GM12865 (cell line): Measurements from ENCODE around the gene RNASE2.
"Not testable (repeated sequence)": the region's sequence is repeated elsewhere in the genome, so short reads cannot be mapped to it uniquely, and the experiment has no call there.

Experiments used
- DNase-seq: peaks from one replicate; pipeline ENCODE4 v3.0.0; 2010; ENCODE audit warnings: low read depth
- H3K4me3 ChIP-seq: 2 replicates; pipeline ENCODE4 v1.5.1; 2011; ENCODE audit warnings: mild to moderate bottlenecking, low read depth, low read length, control low read depth
- CTCF ChIP-seq: IDR thresholded peaks from 2 replicates; pipeline ENCODE4 v1.5.1; 2011; ENCODE audit warnings: low read length, control low read depth, low read depth, inconsistent platforms; ENCODE audit not compliant: insufficient read depth; ENCODE audit errors: missing control alignments

RNASE2 gene

GRCh38 chr14:20976291-20976690 is 21.0 kb downstream of the RNASE2 start:
- no peak for TF ChIP-seq CTCF
- H3K4me3 ChIP-seq = no peak overlapping the region
- no peak for DNase-seq

DNA sequence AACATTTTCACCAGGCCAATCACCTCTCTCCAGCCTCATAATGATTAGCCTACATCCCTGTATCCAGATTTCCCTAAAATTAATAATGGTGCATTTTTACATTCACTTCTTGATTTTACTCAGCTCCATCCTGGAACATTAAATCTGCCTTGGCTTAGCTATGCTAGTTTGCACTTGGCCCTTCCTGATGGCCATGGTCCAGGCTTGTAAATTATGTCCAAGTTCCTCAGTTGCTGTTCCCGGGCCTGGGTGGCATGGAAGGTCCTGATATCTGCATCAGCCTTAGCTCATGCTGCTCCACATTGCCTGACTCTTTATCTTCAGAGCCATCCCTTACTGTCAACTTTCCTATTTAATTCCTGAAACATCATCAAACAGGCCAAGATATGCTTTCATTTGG is 23.4 kb downstream of the RNASE2 start:
- no peak for DNase-seq
- TF ChIP-seq CTCF = no peak
- no peak overlapping the region for H3K4me3 ChIP-seq

DNA sequence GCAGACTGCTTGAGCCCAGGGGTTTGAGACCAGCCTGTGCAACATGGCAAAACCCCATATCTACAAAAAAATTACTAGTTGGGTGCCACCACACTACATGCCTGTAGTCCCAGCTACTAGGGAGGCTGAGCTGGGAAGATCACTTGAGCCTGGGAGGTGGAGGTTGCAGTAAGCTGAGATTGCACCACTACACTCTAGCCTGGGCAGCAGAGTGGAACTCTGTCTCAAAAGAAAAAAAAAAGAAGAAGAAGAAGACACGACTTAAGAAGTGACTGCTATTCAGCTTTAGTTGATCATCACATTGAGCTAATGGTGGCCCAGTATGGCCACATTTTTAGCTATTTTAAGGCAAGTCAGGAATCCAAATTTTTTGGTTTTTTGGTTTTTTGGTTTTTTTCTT is 25.6 kb downstream of the RNASE2 start:
- no peak for TF ChIP-seq CTCF
- no peak for DNase-seq
- H3K4me3 ChIP-seq = no peak overlapping the region

DNA sequence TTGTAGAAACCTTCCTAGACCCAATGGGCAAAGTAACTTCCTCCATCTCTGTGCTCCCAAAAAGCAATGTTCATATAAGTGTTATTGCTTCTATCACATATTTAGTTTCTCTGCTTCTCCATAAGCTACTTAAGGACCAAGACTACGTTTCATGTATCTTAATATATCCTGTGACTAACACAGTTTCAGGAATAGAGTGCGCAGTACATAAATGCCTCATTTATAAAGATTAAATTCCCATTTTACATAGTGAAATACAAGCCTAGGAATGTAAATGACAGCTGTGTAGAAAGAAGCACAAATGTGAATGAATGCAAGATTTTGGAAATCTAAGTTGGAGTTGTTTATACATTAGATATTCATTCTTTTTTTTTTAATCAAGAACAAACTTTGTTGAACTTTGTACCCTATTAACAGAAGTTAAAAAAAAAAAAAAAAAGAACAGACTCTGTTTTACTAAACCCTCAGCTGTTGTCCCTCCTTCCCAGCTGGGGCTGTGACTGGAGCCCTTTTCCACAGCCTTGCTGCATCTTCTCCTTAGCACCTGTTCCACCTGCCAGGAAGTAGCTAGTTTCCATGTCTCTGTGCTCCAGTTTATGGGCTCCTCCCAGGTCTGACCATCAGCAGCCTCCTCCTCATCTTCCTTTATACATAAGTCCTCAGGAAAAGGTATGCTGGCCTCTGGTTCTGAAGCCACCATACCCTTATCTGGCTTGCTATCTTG is 27.5 kb downstream of the RNASE2 start:
- DNase-seq = no peak
- no peak for TF ChIP-seq CTCF
- H3K4me3 ChIP-seq = no peak overlapping the region

DNA sequence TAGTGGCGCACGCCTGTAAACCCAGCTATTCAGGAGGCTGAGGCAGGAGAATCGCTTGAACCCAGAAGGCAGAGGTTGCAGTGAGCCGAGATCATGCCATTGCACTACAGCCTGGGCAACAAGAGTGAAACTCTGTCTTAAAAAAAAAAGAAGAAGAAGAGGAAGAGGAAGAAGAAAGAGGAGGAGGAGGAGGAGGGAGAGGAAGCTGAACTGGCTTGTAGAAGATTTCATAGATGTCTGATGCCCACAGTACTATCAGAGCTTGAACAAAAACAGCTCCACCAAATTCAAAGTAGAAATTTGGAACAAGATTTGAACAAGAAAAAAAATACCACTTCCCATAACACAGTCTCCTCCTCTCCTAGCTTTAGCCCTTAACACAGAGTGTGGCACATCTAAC is 30.4 kb downstream of the RNASE2 start:
- not testable (repeated sequence) for H3K4me3 ChIP-seq, DNase-seq

GRCh38 chr14:20986811-20987210 is 31.5 kb downstream of the RNASE2 start:
- no peak overlapping the region for H3K4me3 ChIP-seq
- no peak for TF ChIP-seq CTCF
- DNase-seq = no peak

DNA sequence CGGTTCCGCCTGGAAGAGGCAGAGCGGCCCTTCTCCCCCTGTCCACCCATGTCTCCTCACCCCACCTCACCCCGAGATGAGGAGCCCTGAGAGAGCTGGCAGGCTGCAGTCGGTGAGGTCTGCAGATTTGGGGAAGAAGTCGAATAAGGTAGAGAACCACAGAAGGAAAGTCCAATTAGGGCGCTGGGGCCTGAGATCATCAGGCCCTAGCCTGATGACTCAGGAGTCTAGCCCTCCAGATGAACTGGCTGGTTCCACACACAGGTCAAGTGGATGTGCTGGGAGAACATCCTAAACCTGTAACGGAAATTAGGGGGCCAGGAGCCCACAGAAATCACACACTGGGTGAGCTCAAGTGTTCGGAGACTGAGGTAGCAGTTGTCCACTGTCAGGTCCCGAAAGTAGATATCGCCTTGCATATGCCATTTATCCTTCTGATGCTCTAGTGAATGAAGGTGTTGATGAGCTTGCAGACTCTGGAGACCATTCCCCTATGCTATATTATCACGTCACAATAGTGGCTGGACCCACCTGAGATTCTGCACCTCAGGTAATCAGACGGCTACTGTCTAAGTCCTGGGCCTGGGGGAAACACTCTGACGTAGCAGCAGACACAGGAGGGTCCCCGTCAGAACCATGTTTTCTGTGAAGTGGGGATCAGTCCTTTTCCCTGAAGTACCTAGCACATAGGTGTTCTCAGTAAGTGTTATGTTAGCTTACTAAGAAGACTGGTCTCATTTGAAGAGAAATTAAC is 33.6 kb downstream of the RNASE2 start:
- no peak for DNase-seq
- no peak for TF ChIP-seq CTCF
- H3K4me3 ChIP-seq = peak overlapping the region; percentile 79
